MCF 10A (cell line): Measurements from ENCODE around the gene ZSWIM6. TPM values are rescaled to one million over a fixed set of nuclear protein-coding genes. Genes with fewer than 3 reads are reported as not detected.

Source experiments
- BruUV-seq: library from RNA; stranded (reverse); fragments of 400-500 nt; replicated peaks from 2 replicates; lab custom pipeline; 2021; lab: Mats Ljungman, UMichigan
- CTCF ChIA-PET: fragments of 300-600 bp; sonication (Branson Sonifier 250); formaldehyde crosslinking; extraction: SDS; loops from one replicate; lab custom pipeline; 2021; ENCODE audit warnings: antibody characterized with exemption, inconsistent platforms; lab: Yijun Ruan, JAX
- POLR2A ChIA-PET: fragments of 300-600, 350-650 bp; sonication (Branson Sonifier 250); formaldehyde crosslinking; extraction: SDS; loops from one replicate; lab custom pipeline; 2020; ENCODE audit warnings: antibody characterized with exemption, inconsistent platforms; lab: Yijun Ruan, JAX
- DNase-seq: peaks from one replicate; pipeline ENCODE4 v3.0.0-alpha.2; 2018; ENCODE audit not compliant: unreplicated experiment
- H3K27ac Mint-ChIP-seq: one replicate; pipeline ENCODE4 v1.8.0; 2022; ENCODE audit warnings: mild to moderate bottlenecking, low read depth, mixed read lengths; ENCODE audit not compliant: unreplicated experiment
- H3K27me3 Mint-ChIP-seq: one replicate; pipeline ENCODE4 v1.8.0; 2022; ENCODE audit warnings: mixed read lengths; ENCODE audit not compliant: insufficient read depth, unreplicated experiment
- H3K36me3 Mint-ChIP-seq: one replicate; pipeline ENCODE4 v1.8.0; 2022; ENCODE audit warnings: mild to moderate bottlenecking, moderate library complexity, mixed read lengths; ENCODE audit not compliant: insufficient read depth, unreplicated experiment
- H3K4me1 Mint-ChIP-seq: one replicate; pipeline ENCODE4 v1.8.0; 2022; ENCODE audit warnings: mixed read lengths; ENCODE audit not compliant: insufficient read depth, unreplicated experiment
- H3K4me3 Mint-ChIP-seq: one replicate; pipeline ENCODE4 v1.8.0; 2022; ENCODE audit warnings: mild to moderate bottlenecking, moderate library complexity, mixed read lengths; ENCODE audit not compliant: unreplicated experiment
- H3K9me3 Mint-ChIP-seq: one replicate; pipeline ENCODE4 v1.8.0; 2022; ENCODE audit warnings: mixed read lengths; ENCODE audit not compliant: unreplicated experiment
- intact Hi-C: fragments of 100-400 bp; cut with micrococcal nuclease; formaldehyde crosslinking; loops from 2 replicates; pipeline ENCODE4 v1.14.1; 2022
- total RNA-seq: library from RNA; stranded (reverse); gene quantifications from 2 replicates; pipeline ENCODE4 v1.2.3, GENCODE V29; 2022
- TF ChIP-seq, protein P1 (sequence below): fragments of 200-600 bp; IDR thresholded peaks from one replicate; pipeline ENCODE4 v1.8.0; 2022; ENCODE audit warnings: antibody characterized with exemption, mild to moderate bottlenecking; ENCODE audit not compliant: unreplicated experiment

Gene ZSWIM6
- total RNA-seq, 1 experiment from 2014 or later, result 12.0 TPM

DNA sequence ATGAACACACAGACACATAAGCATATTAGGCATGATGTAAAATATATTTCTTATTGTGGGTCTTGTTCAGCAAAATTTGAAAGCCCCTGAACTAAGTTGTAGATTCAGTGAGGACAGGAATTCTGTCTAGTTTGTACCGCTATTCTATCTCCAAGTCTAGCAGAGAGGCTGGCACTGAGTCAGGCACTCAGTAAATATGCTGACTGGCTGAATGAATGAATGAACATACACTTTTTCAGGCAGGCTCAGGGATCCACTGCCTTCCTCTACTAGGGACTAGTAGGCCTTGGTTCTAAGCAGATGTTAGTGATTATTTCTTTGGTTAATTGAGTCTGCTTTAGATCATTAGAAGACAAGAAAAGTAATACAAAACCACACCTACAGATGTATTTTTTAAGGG, 157.5 kb downstream of the ZSWIM6 start:
- Mint-ChIP-seq H3K9me3 (peaks cover 9% of the 10 kb centered on the region), H3K36me3 (peaks cover 5% of the 10 kb centered on the region), H3K27ac (no peak overlapping the region), H3K4me1 (no peaks in the 10 kb centered on the region), H3K27me3 (no peaks in the 10 kb centered on the region), H3K4me3 (no peak overlapping the region)
- POLR2A ChIA-PET, result interaction anchor here (0.6 to 1.0 kb wide), 2 partner anchors 10 to 372 kb away, joined by 3 read pairs; no protein-coding TSS in a partner anchor
- BruUV-seq, result no TSS peak
- CTCF ChIA-PET, result interaction anchor here (0.7 kb wide), 1 partner anchor 81 kb away, joined by 3 read pairs; no protein-coding TSS in a partner anchor
- DNase-seq, result no peak
- TF ChIP-seq, protein P1, sequence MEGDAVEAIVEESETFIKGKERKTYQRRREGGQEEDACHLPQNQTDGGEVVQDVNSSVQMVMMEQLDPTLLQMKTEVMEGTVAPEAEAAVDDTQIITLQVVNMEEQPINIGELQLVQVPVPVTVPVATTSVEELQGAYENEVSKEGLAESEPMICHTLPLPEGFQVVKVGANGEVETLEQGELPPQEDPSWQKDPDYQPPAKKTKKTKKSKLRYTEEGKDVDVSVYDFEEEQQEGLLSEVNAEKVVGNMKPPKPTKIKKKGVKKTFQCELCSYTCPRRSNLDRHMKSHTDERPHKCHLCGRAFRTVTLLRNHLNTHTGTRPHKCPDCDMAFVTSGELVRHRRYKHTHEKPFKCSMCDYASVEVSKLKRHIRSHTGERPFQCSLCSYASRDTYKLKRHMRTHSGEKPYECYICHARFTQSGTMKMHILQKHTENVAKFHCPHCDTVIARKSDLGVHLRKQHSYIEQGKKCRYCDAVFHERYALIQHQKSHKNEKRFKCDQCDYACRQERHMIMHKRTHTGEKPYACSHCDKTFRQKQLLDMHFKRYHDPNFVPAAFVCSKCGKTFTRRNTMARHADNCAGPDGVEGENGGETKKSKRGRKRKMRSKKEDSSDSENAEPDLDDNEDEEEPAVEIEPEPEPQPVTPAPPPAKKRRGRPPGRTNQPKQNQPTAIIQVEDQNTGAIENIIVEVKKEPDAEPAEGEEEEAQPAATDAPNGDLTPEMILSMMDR, result no peak
- intact Hi-C loops, result no loop called here

DNA sequence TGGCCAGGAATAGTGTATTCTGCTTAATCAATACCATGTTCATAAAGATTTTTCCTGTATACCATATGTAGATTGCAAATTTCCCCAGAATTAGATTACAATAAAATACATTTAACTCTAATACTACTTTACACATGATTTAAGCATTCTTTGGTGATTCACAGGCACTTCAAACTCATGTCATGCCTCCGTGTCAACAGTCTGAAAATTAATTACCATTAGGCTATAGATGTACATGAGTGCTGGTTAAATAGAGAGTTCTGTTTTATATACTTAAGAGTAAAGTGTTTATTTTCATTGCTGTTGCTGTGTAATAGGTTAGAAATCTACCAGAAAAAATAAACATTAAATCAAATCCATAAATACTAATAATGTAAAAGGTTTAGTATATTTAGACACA, 159.8 kb downstream of the ZSWIM6 start:
- Mint-ChIP-seq H3K9me3 (peaks cover 9% of the 10 kb centered on the region), H3K4me1 (no peaks in the 10 kb centered on the region), H3K36me3 (peaks cover 7% of the 10 kb centered on the region), H3K27ac (no peak overlapping the region), H3K27me3 (no peaks in the 10 kb centered on the region), H3K4me3 (no peak overlapping the region)
- POLR2A ChIA-PET, result no interaction called here
- CTCF ChIA-PET, result no interaction called here
- TF ChIP-seq, protein P1, result no peak
- intact Hi-C loops, result no loop called here
- no peak for DNase-seq
- no TSS peak for BruUV-seq

DNA sequence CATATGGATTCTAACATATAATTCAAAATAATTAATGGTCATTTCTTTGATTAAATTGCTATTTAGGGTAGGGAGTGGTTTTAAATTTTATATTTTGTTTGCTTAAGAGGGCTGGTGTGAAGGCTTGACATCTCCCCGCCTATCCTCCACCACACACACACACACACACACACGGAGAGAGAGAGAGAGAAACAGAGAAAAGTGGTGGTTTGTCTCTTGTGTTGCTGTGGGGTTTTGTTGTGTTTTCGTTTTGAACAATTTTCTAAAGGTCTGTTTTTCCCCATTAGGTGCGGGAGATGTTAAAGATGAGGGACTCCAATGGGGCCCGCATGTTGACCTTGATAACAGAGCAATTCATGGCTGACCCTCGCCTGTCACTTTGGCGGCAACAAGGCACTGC, 161.9 kb downstream of the ZSWIM6 start:
- CTCF ChIA-PET, result no interaction called here
- H3K4me3 Mint-ChIP-seq, result no peak overlapping the region
- BruUV-seq, result no TSS peak
- TF ChIP-seq, protein P1, result no peak
- POLR2A ChIA-PET, result no interaction called here
- no peaks in the 10 kb centered on the region for H3K4me1 Mint-ChIP-seq
- no peak overlapping the region for H3K27ac Mint-ChIP-seq
- peaks cover 3% of the 10 kb centered on the region for H3K9me3 Mint-ChIP-seq
- H3K36me3 Mint-ChIP-seq, result peaks cover 7% of the 10 kb centered on the region
- DNase-seq, result no peak
- no peaks in the 10 kb centered on the region for H3K27me3 Mint-ChIP-seq
- intact Hi-C loops, result no loop called here

DNA sequence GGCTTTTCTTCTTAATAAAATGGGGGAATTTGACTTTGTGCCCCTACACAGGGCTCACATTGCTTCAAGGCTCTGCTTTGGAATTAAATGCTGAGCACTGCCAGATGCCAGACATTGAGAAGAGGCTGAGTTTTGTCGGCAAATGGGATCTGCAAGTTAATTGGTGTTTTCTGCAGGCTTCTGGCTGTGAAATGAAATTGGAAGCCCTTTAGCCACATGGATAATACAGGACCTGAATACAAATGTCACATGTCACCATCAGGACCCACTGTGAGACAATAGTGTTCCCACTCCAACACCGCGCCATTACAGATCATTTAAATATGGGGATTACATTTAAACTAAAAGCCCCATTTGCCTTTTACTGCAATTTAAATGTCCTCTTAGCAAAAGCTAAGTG, 164.4 kb downstream of the ZSWIM6 start:
- ChIA-PET POLR2A (interaction anchor here (1.2 to 1.4 kb wide), 2 partner anchors 11 to 33 kb away, joined by 3 to 5 read pairs; no protein-coding TSS in a partner anchor), CTCF (no interaction called here)
- DNase-seq, result no peak
- Mint-ChIP-seq H3K9me3 (no peaks in the 10 kb centered on the region), H3K4me1 (no peaks in the 10 kb centered on the region), H3K36me3 (peaks cover 7% of the 10 kb centered on the region), H3K27me3 (no peaks in the 10 kb centered on the region), H3K27ac (no peak overlapping the region), H3K4me3 (no peak overlapping the region)
- BruUV-seq, result no TSS peak
- TF ChIP-seq, protein P1, result no peak
- intact Hi-C loops, result no loop called here
